GM12864 (cell line): ENCODE data around the gene REXO2.

ENCODE experiments used
- DNase-seq: peaks from one replicate; pipeline ENCODE4 v3.0.0-alpha.2; 2011; ENCODE audit warnings: low read depth
- H3K4me3 ChIP-seq: 2 replicates; pipeline ENCODE4 v1.5.1; 2011; ENCODE audit warnings: mild to moderate bottlenecking, low read depth, low read length, control low read depth
- CTCF ChIP-seq: IDR thresholded peaks from 2 replicates; pipeline ENCODE4 v1.5.1; 2011; ENCODE audit warnings: low read depth, mild to moderate bottlenecking, moderate library complexity, low read length, control low read depth, inconsistent platforms; ENCODE audit errors: missing control alignments

Gene REXO2

GRCh38 chr11:114399490-114400215 lies 39.6 kb upstream of the REXO2 start:
- DNase-seq = peak; percentile 2
- peak overlapping the region; percentile 94 for H3K4me3 ChIP-seq
- no peak for TF ChIP-seq CTCF

GRCh38 chr11:114400216-114400914 lies 38.9 kb upstream of the REXO2 start, which contains the start of the genes C11orf71 and RBM7:
Gene C11orf71, minus strand, starts transcription at chr11:114400511. Its CDS starts 180 bp downstream, at chr11:114400331.
Gene RBM7, plus strand, starts transcription at chr11:114400666. Its CDS starts 6 bp downstream, at chr11:114400672.
- H3K4me3 ChIP-seq = peak within 1 kb of the TSS; percentile 94
- DNase-seq = peak; percentile 96
- no peak for TF ChIP-seq CTCF

GRCh38 chr11:114400915-114401223 lies 38.4 kb upstream of the REXO2 start:
- H3K4me3 ChIP-seq = peak overlapping the region; percentile 94
- DNase-seq = no peak
- TF ChIP-seq CTCF = peak; percentile 19

GRCh38 chr11:114401311-114401710 lies 38.0 kb upstream of the REXO2 start:
- peak overlapping the region; percentile 94 for H3K4me3 ChIP-seq
- DNase-seq = no peak
- no peak for TF ChIP-seq CTCF

- TF ChIP-seq CTCF = no peak
- DNase-seq = no peak
- H3K4me3 ChIP-seq = no peak overlapping the region
Measured at GRCh38 chr11:114412946-114413345, 26.3 kb upstream of the REXO2 start.

GRCh38 chr11:114413958-114414357 lies 25.3 kb upstream of the REXO2 start:
- TF ChIP-seq CTCF = no peak
- H3K4me3 ChIP-seq = no peak overlapping the region
- DNase-seq = no peak
